AG04449 (cell line): ENCODE data around the gene HPF1.

Experiments used
- CTCF ChIA-PET: fragments of 350-600 bp; formaldehyde crosslinking; extraction: SDS; loops from one replicate; lab custom pipeline; 2021; ENCODE audit warnings: antibody characterized with exemption; lab: Yijun Ruan, JAX
- POLR2A ChIA-PET: fragments of 400-600, 350-600 bp; formaldehyde crosslinking; extraction: SDS; loops from one replicate; lab custom pipeline; 2020; ENCODE audit warnings: antibody characterized with exemption, inconsistent platforms; lab: Yijun Ruan, JAX
- DNase-seq: peaks from one replicate; pipeline ENCODE4 v3.0.0-alpha.2; 2010; ENCODE audit warnings: low read depth, low spot score
- H3K4me3 ChIP-seq: 2 replicates; pipeline ENCODE4 v1.5.1; 2011; ENCODE audit warnings: low read depth, mild to moderate bottlenecking, control low read depth, low read length
- CTCF ChIP-seq: IDR thresholded peaks from one replicate; pipeline ENCODE4 v1.5.1; 2011; ENCODE audit warnings: mild to moderate bottlenecking, moderate library complexity, low read length, control low read depth, inconsistent platforms; ENCODE audit not compliant: insufficient read depth; ENCODE audit errors: missing control alignments

The HPF1 gene

DNA sequence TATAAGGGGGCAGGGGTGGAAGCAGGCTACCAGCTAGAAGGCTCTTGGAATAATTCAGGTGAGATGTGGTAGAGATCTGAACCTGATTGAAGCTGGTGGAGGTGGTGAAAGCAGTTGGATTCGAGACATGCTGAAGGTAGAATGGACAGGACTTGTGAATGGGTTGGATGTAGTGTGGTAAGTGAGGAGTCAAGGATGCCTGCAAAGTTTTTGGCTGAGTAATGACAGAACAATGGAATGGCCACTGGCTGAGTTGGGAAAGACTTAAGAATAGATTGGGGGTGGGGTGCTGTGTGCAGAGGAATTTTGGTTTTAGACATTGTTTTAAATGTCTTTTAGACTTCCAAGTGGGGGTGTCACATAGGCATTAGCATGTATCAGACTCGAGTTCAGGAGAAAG lies 33.5 kb downstream of the HPF1 start:
- no peak overlapping the region for H3K4me3 ChIP-seq
- no peak for TF ChIP-seq CTCF
- ChIA-PET POLR2A (no interaction called here), CTCF (interaction anchor here (0.6 to 1.1 kb wide), 3 partner anchors 12 to 113 kb away, joined by 3 to 5 read pairs (median 3); partner anchors contain the start of gene NEK1)
- peak; percentile 12 for DNase-seq

DNA sequence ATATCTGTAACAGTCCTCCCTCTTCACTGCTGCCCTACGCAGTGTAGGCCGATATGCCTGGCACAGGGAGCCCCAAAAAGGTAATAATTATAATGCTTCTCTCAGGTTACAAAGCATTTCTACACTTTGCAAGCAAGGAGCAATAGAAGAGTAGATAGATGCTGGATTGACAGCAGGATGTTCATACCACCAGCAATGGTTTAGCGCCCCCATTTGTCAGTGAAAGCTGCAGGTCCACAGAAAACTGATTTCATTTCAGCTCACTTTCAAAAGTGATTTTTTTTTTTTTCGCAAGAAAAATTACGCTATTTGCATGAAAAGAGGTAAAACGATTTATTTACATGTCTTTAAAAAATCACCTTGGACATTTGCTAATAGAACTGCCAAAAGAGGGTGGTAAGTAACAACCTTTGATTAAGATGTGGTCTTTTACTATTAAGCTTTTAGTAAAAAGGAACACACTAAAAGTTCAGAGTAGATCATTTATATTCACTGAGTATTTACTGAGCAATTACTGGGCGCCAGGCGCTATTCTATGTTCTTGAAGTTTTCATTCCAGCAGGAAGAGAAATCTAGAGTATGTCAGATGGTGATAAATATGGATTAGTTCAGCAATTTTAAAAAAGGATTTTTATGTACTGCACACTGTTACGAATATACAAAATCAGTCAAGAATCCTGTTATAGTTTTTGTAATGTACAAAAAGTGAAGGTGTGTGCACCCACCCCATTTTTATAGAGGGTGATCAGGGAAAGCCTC lies 34.4 kb downstream of the HPF1 start:
- H3K4me3 ChIP-seq, result no peak overlapping the region
- POLR2A ChIA-PET, result interaction anchor here (0.6 kb wide), 1 partner anchor 853 kb away, joined by 3 read pairs; no protein-coding TSS in a partner anchor
- no peak for TF ChIP-seq CTCF
- CTCF ChIA-PET, result interaction anchor here (0.6 to 1.0 kb wide), 4 partner anchors 11 to 157 kb away, joined by 3 to 5 read pairs (median 4); partner anchors contain the start of gene NEK1
- DNase-seq, result no peak

- CTCF ChIA-PET, result no interaction called here
- no peak overlapping the region for H3K4me3 ChIP-seq
- no peak for DNase-seq
- POLR2A ChIA-PET, result no interaction called here
- no peak for TF ChIP-seq CTCF
Observed at GRCh38 chr4:169720529-169720928, 37.2 kb downstream of the HPF1 start.

GRCh38 chr4:169716677-169717076 lies 41.1 kb downstream of the HPF1 start:
- no peak overlapping the region for H3K4me3 ChIP-seq
- DNase-seq, result no peak
- TF ChIP-seq CTCF, result no peak
- ChIA-PET CTCF (interaction anchor here (1.2 kb wide), 1 partner anchor 10 kb away, joined by 4 read pairs; no protein-coding TSS in a partner anchor), POLR2A (no interaction called here)

GRCh38 chr4:169715826-169716225 lies 41.9 kb downstream of the HPF1 start:
- no peak for TF ChIP-seq CTCF
- H3K4me3 ChIP-seq, result no peak overlapping the region
- DNase-seq, result no peak
- CTCF ChIA-PET, result no interaction called here
- POLR2A ChIA-PET, result no interaction called here

DNA sequence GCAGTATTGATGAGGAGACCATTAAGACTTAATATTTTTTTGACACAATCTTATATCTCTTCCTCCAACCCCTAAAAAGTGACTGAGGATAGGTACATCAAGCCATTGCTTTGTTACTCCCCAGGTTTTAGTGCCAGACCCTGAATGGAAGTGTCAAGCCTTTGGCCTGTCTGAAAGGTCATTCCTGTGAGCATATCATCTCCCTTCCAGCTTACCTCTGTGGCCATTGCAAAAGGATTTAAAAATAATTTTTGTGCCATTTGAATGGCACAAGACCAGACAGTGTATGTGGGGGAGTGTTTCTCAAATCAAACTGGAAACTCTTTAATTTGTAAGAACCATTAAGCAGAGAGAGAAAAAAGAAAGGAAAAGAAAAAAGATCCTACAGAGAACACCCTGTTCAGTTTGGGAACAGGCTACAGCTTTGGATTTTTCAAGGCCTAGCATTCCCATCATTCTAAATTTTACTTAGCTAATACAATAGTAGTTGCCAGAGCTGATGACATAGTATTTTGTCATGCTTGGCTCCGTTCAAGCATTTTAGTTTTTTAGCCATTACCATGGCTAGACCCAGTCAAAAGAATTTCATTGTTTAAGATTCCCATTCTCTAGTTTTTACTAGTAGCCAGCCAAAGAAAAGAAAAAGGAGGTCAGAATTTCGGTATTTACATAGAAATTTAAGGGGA lies 49.6 kb downstream of the HPF1 start:
- CTCF ChIA-PET, result no interaction called here
- no peak for TF ChIP-seq CTCF
- no peak overlapping the region for H3K4me3 ChIP-seq
- POLR2A ChIA-PET, result no interaction called here
- no peak for DNase-seq
